GM21360 (cell line): Measurements from ENCODE around the gene ZP1.
A peak's percentile ranks its signal among the peaks of the same experiment; 100 is the strongest.
"Not testable (repeated sequence)": the region's sequence is repeated elsewhere in the genome, so short reads cannot be mapped to it uniquely, and the experiment has no call there.

Source experiments
- ATAC-seq: cut with Tn5 transposase; IDR thresholded peaks from one replicate; pipeline ENCODE4 v1.9.1; 2021; ENCODE audit warnings: mild to moderate bottlenecking, moderate library complexity; ENCODE audit not compliant: unreplicated experiment

The ZP1 gene

DNA sequence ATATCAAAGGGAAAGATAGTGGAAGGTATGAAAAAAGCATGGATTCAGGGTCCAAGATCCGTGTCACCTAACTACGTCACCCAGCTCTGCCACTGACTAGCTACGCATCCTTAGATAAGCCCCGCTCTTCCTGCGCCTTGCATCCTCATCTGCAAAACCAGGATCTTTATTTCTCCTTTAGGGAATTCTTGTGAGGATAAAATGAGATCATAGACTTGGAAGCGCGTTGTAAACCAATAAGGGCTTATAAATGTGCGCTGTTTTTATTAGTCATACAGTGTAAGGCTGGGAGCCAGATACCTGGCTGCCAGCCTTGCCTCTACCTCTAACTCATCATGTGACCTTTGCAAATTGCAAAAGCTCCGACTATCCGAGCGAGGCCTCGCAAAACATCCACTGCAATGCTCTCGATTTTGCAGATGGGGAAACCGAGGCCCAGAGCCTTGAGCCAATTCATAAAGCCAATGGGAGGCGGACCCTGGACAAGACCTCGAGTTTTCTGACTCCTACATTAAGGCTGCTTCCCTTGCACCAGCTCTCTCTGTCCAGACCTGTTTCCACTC is 38.3 kb downstream of the ZP1 start:
- ATAC-seq: no peak

DNA sequence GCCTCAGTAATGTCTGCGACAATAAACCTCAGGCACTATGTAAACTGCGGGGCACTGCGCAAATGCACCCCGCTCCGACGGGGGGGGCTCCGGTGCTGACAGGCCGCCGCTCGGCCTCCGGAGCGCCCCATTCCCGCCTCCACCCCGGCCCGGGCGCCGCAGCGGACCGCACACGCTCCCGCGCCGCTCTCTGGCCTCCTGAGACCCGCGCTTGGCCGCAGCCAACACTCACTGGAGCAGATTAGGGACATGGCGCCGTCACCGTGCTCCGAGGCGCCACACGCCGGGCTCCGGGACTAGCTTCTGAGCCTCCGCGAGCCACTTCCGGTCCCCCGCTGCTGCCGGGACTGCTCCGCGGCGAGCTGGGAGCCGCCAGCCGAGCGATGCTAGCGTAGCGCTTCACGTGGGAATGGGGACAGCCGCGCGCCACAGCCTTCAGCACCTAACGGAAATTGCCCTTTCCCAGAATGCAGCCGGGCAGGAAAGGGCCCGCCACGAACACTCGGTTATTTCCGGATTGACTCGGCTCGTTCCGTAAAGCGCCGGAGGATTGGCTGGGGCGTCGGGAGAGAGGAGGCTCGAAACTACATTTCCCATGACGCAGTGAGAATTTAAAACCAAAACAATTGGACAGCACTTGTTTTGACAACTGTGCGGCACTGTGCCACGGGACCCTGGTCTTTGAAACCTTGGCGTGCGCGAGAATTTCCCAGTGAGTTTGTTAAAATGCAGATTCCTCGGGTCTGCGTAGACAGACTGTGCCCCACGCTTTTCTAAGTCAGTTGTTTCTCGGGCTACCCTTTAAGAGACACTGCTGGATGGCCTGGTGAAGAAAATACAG is 39.0 kb downstream of the ZP1 start, which contains the start of gene PRPF19:
PRPF19 (minus strand) TSS at position 454 of the 841 bp plus-strand sequence; CDS start at position 251, 203 bp downstream.
- peak; percentile 64 for ATAC-seq

DNA sequence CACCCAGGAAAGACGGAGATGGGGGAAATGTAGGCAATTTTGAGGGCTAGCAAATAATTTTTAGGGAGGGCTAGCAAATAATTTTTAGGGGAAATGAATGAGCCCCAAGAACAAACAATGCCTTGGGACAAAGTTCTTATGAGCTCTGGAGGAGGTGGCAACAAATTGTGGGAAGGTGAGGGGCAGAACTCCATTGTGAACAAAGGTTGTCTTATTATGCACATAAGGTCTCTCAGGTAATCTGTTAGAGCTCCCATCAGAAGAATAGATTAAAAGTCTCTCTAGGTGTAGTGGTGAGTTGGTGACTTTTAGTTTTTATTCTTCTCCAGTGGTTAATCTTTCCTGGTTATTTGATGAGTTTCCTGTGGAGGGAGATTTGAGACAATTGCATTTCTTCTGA is 41.5 kb downstream of the ZP1 start:
- no peak for ATAC-seq

DNA sequence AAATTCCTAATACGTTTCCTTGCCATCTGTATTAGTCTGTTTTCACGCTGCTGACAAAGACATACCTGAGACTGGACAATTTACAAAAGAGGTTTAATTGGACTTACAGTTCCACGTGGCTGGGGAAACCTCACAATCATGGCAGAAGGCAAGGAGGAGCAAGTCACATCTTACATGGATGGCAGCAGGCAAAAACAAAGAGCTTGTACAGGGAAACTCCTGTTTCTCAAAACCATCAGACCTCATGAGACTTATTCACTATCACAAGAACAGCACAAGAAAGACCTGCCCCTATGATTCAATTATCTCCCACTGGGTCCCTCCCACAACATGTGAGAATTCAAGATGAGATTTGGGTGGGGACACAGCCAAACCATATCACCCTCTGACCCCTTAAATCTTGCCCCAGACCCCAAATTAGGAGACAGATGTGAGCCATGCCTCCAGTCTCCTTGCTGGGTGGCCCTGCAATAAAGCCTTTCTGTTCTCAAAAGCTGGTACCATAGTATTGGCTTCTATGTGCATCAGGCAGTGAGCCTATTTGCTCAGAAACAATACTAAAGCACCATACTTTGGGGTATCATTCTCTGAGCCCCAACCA is 42.4 kb downstream of the ZP1 start:
- ATAC-seq: not testable (repeated sequence)

DNA sequence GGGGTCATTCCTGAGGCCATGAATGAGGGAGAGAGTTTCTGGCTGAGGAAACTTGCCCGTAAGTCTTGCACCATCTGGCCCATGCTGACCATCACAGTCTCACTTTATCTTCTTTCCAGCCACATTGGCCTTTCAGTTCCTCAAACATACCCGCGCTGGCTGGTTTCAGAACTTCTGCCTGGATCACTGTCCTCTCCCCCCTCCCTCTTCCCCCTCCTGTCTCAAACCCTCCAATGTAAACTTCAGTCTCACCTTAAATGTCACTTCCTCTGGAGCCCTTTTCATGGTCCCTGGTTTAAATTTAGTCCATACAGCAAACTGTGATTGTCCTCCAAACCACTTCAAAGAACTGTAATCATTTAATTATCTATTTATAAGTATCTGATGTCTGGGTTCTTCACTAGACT is 42.9 kb downstream of the ZP1 start:
- peak; percentile 29 for ATAC-seq

DNA sequence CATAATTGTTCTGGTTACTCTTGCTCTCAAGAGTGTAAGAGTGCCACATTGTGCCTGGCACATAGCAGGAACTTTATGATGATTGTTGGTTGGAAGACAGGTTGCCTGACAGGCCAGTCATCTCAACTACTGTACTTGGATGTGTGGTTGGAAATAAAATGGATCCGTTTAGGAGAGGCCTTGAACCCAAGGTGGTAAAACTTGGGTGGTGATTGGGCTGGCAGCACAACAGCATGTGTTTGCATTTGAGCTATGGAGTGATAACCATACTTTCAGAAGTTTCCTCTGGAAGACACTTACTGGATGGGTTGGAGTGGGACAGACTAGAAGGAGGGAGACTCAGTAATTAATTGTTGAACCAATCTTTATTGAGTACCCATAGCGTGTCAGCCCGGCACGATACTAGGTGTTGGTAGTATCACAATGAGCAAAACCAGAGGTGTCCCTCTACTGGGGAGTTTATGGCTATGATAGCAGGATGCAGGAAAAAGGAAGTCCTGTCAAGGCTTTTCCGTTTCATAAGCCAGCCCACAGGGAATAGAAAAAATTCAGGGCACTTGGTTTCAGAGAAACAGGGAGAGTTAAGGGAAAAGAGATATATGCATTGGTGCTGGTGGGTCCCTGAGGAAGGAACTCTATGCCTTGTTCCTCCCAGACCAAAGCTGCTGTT is 43.5 kb downstream of the ZP1 start:
- ATAC-seq: no peak

DNA sequence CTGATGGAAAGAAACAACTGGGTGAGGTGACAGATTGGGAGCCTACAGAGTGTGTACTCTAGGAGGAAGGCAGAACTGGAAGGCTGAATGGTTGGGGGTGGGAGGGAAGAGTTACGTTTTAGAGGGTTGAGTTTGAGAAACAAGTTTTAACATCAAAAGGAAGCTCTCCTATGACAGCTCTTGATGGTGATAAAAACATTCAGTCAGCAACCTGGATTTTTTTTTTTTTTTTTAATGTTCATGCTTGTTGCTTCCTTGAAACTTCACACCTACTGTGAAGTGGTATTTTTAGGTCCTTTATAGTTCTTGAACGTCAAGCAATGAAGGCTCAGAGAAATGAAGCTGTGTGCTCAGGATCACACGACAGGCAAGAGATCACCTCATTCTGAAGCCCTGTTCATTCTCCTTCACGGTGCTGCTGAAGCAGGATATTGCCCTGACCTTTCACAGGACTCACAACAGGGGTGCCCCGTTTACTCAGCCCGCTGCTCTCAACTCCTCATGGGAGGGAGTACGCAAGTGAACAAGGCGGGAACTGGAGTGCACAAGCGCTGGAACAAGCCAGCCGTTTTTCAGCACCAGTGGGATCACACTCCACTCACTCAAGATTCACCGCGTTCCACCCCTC is 45.0 kb downstream of the ZP1 start:
- no peak for ATAC-seq

DNA sequence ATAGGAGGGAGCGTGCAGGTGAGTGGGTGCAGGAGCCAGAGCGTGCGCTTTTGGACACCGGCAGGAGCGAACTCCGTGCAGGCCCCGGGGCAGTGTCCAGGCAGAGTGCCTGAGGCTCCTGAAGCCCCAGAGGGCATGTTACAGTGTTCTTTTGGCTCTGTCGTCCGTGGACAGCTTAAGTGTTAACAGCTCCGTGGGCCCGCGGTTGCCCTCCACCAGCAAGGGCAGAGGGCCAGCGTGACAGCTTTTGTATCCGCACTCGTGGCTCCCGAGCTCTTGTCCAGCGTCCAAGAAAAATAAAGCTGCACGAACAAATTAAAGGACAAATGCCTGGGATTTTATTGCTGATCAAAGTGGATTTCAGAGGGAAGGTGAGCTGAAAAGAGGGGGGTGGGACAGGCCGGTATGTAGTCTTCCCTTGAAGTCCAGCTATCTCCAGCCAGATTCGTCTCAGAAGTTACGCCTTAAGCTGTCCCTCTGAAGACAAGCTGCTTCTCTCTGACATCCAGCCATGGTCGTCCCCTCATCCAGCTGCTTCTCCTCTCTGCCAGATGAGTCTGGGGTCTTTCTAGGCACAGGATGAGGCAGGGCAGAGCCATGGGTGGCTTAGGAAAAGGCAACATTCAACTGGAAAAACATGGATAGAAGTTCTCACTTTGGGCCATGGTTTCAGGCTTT is 45.6 kb downstream of the ZP1 start:
- ATAC-seq: no peak

DNA sequence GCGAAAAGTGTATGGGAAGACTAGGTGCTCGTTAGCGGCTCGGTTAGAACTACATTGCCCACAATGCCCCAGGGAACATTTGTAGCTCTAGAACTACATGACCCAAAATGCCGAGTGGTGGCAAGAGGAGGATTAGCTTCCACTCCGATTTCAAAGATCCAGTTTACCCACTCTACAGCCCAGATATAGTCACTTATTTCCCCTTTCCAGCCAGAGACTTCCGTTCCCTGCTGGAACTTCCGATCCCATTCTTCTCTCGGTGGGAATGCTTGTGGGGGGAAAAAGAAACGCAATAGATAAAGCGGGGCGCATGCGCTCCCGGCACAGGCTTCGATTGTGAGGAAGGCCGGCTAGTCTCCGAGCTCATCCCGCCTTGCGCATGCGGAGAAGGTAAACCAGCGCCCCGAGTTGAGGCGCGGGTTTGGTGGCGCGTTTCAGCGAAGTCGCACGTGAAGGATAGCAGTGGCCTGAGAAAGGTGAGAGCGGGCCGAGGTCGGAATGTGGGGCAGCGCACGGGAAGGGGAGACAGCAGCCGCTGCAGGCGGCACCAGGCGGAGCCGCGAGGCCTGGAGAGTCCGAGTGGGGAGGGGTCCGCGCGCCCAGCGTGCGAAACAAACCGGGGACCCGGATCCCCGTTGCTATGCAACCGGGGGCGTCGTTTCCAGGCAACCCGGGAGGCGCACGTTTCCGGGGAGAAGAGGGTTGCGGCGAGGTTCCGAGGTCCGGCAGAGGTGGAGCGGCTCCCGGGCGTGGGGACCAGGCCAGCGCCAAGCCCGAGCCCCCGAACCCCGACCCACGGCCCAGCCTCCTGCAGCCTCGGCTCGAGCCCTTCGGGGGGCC is 46.7 kb downstream of the ZP1 start, which contains the start of gene TMEM109:
TMEM109 (plus strand) TSS at position 366 of the 840 bp plus-strand sequence. CDS start 5,536 bp downstream, outside the sequence.
- ATAC-seq: peak; percentile 41

DNA sequence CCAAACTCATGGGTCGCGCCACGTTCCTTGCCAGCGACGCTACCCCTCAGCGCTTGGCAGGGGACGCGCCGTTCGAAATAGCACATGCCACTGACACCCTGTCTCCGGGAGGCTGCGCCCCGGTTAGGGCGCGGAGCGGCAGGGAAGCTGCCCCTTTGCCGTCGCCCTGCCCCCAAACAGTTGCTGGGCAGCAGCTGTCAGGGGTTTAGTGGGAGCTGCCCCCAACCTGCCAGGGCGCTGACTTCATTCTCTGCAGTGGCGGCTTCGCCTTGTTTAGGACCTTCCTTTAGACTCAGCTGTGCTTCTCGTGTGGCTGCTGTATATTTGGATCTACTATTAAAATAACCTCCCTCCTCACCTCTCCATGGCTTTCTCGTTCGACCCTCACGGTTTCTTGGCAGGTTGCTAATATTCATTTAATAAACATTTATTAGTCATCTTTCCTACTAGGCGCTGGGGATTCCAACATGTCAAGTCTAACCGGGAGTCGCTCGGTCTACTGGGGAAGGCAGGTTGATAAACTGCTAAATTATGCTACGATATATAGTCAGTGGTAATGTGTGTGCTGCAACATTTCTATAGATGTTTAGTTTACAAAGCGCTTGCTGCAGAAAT is 47.4 kb downstream of the ZP1 start:
- peak; percentile 0 for ATAC-seq

DNA sequence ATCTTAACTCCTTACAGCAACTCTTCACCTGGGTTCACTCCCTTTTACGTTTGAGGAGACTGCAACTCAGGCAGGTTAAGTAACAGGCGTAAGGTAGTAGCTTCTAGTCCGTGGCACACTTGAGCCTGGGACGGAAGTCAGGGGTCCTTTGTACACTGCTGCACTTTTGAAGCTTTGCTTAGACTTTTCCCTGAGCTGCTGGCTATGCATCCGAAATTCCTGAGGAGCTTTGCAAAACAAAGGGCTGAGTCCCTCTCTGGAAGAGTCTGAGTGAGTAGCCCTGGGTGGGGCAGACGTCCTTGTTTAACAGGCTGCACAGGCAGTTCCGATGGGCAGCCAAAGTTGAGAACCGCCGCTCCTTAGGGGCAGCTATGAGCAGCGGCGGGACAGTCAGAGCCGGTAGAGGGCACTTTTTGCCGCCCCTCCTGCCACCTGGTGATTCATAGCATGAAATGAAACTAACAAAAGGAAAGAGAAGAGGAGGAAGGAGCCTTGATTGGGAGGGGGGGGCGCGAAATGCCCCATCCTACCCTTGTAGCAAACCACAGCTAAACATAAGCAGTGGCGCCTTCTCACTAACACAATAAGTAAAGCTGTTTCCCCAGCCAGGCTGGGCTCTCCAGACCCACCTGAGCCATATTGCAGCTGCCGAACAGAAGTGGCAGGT is 48.0 kb downstream of the ZP1 start:
- ATAC-seq: peak; percentile 32

DNA sequence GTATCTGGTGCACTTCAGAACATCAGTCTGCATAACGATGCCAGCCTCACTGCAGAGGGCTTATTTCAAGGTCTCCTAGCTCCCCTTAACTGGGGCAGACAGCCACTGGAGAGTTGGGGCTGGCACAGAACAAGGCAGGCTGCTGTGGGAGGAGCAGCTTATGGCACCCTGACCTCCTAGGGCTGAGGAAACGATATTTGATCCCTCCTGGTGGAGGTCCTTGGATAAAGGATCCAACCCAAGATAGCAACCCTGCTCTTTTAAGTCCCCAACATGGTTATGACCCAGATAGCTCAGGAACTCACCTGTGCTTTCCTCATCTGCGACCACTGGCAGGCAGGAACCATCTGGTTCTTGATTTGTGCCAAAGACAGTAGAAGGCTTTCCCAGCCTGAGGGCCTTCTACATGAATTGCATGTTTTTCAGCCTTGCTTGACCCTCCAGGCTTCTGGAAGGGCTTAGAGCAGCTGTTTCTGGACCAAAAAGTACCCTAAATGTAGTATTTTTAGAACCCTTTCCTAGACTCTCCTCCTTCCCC is 49.4 kb downstream of the ZP1 start:
- ATAC-seq: no peak

DNA sequence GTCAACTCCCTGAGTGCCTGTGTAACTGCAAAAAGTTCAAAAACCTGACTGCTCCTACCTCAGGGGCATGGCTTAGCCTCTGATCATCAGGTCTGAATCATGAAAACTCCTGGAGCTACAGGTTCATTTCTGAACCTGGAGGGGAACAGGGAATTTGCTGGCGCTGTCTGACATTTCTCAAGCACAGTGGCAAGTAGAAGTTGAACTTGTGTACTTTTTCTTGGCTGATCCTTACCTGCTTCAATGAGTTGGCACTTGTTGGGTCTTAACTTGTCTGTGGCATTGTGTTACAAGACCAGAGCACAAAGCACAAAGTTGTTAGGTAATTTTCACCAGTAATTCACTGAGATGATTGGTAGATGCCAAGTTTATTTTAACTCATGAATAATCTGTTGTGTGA is 49.9 kb downstream of the ZP1 start:
- ATAC-seq: no peak

DNA sequence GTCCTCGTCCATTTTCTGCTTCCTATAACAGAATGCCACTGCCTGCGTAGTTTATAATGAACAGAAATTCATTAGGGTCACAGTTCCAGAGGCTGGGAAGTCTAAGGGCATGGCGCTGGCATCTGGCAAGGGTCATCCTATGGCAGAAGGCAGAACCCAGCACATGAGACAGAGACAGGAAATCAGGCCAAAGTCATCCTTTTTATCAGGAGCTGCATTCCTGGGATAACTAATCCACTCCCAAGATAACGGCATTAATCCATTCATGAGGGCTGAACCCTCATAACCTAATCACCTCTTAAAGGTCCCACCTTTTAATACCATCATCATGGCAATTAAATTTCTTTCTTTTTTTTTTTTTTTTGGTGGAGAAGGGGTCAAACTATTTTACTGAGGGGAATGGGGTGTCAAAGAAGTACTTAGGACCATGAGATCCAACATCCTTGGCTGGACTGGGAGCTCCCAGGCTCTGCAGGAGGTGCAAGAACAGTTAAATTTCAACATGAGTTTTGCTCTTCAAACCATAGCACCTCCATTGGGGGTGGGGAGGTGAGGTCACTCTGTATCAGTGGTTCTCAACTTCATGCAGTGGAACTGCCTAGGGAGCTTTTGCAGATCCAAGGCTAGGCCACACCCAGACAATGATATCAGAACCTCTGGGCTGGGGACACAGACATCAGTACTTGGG is 51.1 kb downstream of the ZP1 start:
- ATAC-seq: no peak

DNA sequence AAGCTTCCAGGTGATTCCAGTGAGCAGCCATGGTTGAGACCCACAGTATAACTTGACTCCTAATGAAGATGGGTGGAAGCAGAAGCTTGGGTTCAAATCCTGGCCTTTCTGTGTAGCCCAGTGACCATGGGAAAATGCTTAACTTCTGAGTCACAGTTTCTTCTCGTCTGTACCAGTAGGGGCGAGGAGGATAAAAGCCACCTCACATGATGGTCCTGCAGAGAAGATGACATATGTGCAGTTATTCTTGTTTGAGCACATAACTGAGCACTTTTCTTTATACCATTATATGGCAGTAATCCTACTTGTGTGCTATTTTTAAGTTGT is 51.6 kb downstream of the ZP1 start:
- ATAC-seq: no peak

DNA sequence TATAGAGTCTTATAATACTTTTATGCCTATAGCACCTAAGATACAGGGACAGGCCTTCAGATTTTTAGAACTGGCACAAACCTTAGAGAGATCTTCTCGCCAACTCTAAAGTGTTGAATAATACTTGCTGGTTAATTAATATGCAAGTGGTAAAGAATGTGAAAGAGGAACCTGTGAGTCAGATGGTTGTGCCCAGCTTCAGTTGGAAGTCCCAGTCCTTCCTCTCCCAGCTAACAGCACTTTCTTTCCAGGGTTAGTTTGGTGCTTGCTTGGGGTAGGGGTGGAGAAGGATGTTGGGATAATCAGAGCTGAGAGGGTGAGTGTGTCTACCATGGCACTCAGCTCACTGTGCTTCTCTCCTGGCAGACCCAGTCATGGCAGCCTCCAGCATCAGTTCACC is 52.0 kb downstream of the ZP1 start:
- ATAC-seq: no peak

DNA sequence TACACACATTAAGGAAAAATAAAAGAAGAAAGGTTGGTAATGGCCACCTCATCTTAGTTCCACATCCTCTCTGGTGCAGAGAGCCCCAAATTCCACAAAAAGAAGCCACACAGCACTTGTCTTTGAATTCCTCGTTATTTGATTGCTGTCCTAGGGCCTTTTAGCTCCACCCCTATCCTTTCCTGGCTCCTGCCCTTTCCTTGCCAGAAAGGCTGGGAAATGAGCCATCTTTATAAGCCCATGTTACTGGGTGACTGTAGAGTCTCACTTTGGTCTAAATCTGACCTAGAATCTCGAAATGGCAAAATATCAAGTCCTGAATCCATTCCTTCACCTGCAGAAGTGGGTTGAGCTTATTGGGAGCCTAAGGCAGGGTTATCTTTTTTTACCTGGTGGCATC is 52.6 kb downstream of the ZP1 start:
- no peak for ATAC-seq

DNA sequence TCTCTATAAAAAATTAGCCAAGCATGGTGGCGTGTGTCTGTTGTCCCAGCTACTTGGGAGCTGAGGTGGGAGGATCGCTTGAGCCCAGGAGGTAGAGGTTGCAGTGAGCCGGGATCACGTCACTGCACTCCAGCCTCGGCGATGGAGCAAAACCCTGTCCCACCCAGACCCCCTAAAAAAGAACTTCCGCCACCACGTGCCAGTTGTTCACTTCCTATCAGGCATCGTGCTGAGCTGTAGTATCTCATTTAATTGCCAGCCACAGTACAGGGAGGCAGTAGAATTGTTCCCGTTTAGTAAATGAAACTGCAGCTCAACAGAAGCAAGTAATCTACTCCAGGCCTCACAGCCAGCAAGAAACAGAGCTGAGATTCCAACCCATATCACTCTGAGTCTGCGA is 53.9 kb downstream of the ZP1 start:
- ATAC-seq: no peak
